GM12891 (cell line): Measurements from ENCODE around the gene GMPPB.

Experiments used
- DNase-seq: peaks from one replicate; pipeline ENCODE4 v3.0.0; 2011; ENCODE audit warnings: low spot score; ENCODE audit not compliant: insufficient read length
- FAIRE-seq: peaks from 2 replicates; lab custom pipeline; 2011; peaks lifted over from hg19 to GRCh38; lab: Jason Lieb, UNC
- PAX5 ChIP-seq: IDR thresholded peaks from 2 replicates; pipeline ENCODE4 v1.6.1; 2011; ENCODE audit warnings: low read length, moderate library complexity, mild to moderate bottlenecking; ENCODE audit not compliant: insufficient read depth, severe bottlenecking
- POLR2A ChIP-seq: IDR thresholded peaks from 2 replicates; pipeline ENCODE4 v1.6.1; 2011; ENCODE audit warnings: low read depth, low read length, control low read depth
- POLR2AphosphoS5 ChIP-seq: IDR thresholded peaks from 2 replicates; pipeline ENCODE4 v1.6.1; 2011; ENCODE audit warnings: low read depth, low read length, control low read depth
- POU2F2 ChIP-seq: IDR thresholded peaks from 2 replicates; pipeline ENCODE4 v1.6.1; 2011; ENCODE audit warnings: low read depth, mild to moderate bottlenecking, control low read depth, low read length, moderate library complexity
- SPI1 ChIP-seq: IDR thresholded peaks from 2 replicates; pipeline ENCODE4 v1.6.1; 2011; ENCODE audit warnings: low read depth, low read length, control low read depth
- TAF1 ChIP-seq: IDR thresholded peaks from 2 replicates; pipeline ENCODE4 v1.6.1; 2011; ENCODE audit warnings: low read depth, low read length, control low read depth

Gene GMPPB

DNA sequence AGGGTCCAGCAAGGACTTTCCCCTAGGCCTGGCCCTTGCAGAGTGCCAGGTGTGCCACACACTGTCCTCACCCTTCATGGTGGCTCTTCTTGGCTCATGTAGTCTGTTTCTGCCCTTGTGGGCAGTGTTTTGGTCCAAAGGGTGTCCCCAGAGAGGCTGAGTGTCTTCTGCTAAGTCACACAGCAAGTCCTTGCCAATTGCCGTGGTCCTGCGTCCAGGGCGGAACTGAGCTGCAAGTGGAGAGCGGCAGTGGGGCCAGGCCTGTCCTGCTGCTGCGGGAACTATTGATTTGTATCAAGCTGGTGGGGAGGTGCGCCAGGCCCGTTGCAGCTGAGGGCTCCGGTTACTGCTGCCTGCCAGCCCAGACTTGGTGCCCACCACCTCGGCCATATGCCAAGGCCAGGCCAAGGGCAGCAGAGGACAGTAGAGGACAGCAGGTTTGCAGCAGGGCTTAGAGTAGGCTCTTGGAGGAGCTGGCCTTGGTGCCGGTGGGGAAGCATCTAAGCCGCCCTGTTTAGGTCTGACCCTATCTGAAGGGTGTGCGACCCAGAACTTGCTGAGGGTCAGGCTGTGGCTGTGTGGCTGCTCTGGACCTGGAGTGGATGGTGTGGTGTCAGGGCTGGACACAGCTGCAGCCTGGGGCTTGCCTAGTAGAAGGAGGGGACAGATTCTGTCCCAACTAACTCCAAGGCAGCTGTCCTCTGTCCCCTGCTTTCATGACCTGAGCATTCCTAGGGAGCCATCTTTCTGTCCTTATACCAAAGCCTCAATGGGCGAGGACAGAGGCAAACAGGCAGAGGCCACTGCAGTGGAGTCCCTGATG is 8.8 kb downstream of the GMPPB start:
- no peak for TF ChIP-seq POLR2AphosphoS5
- TF ChIP-seq POLR2A: no peak
- no peak for TF ChIP-seq PAX5
- TF ChIP-seq POU2F2: no peak
- no peak for TF ChIP-seq TAF1
- TF ChIP-seq SPI1: no peak
- FAIRE-seq (no peak), DNase-seq (no peak)

DNA sequence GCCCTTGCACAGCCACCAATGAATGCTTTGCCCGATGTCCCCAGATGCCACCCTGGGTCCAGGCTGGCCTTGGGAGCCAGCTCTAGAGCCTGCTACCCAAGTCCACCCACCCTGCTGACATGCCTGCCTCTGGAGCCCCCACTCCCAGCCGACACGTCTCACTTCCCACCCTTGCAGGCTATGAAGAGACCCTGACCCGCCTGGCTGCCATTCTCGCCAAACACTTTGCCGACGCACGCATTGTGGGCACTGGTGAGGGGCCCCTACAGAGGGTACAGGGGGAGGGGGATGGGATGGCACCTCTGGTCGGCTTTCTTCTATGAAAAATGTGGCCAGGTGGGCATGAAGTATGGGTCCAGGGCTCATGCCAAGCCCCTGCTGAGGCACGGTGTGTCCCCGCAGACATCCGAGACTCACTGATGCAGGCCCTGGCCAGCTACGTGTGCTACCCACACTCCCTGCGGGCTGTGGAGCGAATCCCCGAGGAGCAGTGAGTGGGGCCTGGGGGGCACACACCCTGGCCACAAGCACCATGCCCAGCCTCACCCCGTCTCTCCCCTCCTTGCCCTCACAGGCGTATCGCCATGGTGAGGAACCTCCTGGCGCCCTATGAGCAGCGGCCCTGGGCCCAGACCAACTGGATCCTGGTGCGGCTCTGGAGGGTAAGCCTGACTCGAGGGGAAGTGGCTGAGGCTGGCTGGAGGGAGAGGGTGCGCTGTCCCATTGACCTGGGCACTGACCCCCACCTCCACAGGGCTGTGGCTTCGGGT is 10.2 kb downstream of the GMPPB start:
- no peak for TF ChIP-seq SPI1
- no peak for TF ChIP-seq POU2F2
- no peak for FAIRE-seq
- DNase-seq: no peak

DNA sequence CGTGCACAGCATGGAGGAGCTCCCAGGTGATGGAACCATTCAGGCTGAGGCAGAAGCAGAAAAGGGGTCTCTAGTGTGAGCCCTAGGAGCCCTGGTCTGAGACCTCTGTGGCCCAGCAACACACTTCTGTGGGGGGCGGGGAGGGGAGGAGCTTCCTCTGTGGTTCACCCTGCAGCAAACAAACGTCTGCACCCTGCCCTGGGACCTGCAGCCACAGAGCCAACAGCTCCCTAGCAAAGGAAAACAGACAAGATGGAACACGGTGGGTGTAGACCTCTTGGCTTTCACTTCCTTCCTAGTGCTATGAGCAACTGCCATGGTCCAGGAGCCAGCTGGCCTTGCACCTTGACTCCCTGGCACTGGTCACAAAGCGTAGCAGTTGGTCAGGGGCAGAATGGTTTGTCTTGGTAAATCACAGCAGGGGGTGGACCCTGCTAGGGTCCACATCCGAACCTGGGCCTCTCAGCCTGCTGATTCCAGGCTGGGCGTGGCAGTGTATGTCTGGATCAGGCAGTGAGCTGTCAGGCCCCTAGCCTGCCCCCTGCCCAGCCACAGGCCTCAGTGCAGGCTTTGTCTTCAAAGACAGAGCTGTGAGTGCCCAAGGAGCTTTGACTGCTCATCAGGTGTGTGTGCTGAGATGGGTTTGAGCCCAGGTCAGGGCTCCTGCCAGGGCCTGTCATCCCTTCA is 11.0 kb downstream of the GMPPB start:
- FAIRE-seq (peak; percentile 77), DNase-seq (no peak)
- TF ChIP-seq SPI1: peak; percentile 58
- no peak for TF ChIP-seq POLR2AphosphoS5
- no peak for TF ChIP-seq POU2F2

- DNase-seq (no peak), FAIRE-seq (no peak)
- no peak for TF ChIP-seq POLR2AphosphoS5
- no peak for TF ChIP-seq SPI1
- TF ChIP-seq POLR2A: no peak
- no peak for TF ChIP-seq TAF1
- TF ChIP-seq POU2F2: no peak
- no peak for TF ChIP-seq PAX5
These were observed 11.6 kb downstream of the GMPPB start for GRCh38 chr3:49712166-49712565.

DNA sequence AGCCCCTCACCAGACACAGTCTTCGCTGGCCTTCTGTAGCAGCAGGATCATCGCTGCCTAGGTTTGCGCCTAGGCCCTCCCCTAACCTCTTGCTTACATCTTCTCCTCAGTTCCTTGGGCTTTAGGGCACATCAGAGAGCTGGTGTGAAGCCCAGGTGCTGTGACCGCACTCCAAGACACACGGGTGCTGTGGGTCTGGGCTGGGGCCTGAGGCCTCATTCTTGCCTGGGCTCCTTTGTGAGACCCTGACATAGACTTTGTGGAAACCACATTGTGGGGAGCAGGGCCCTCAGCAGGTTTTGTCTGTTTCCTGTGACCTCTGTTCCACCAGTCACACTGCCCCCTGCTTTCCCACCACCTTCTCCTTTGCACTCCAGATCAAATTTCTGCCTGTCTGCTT is 12.3 kb downstream of the GMPPB start:
- no peak for TF ChIP-seq POU2F2
- TF ChIP-seq POLR2A: no peak
- TF ChIP-seq PAX5: no peak
- TF ChIP-seq POLR2AphosphoS5: no peak
- no peak for TF ChIP-seq SPI1
- TF ChIP-seq TAF1: no peak
- FAIRE-seq: no peak
- no peak for DNase-seq

DNA sequence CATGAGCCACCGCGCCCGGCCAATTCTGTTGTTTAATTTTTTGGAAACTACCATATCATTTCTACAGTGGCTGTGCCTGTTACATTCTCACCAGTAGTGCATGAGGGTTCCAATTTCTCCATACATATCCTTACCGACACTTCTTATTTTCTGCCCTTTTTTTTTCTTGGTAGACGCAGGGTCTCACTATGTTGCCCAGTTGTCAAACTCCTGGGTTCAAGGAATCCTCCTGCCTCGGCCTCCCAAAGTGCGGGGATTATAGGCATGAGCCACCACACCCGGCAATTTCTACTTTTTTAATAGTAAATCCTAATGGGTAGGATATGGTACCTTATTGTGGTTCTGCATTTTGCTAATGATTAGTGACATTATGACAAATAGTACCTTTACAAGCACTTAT is 13.9 kb downstream of the GMPPB start:
- FAIRE-seq: no peak
- TF ChIP-seq POU2F2 (no peak), PAX5 (no peak)
- no peak for DNase-seq

DNA sequence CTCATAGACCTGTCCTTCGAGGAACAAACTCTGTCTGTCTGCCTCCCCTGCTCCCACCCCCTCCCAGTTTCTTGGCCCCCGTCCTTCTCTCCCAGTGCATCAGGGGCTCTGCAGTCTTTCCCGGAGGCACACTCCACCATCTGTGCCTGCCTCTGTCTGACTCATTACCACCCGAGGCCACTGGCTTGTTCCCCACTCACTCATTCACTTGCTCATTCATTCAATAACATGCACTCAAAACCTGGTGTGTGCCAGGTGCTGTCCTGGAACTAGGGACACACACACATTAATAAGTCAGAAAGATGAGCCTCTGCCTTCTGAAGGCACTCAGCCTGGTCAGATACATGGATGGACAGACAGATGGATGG is 16.7 kb downstream of the GMPPB start:
- TF ChIP-seq SPI1: no peak
- no peak for TF ChIP-seq PAX5
- no peak for TF ChIP-seq POU2F2
- no peak for TF ChIP-seq POLR2AphosphoS5
- TF ChIP-seq TAF1: no peak
- no peak for TF ChIP-seq POLR2A
- DNase-seq (no peak), FAIRE-seq (no peak)

- TF ChIP-seq PAX5: no peak
- no peak for TF ChIP-seq POU2F2
- TF ChIP-seq TAF1: no peak
- no peak for TF ChIP-seq POLR2A
- no peak for TF ChIP-seq SPI1
- TF ChIP-seq POLR2AphosphoS5: no peak
- FAIRE-seq (no peak), DNase-seq (no peak)
These were observed 17.2 kb downstream of the GMPPB start for GRCh38 chr3:49706456-49707112.

DNA sequence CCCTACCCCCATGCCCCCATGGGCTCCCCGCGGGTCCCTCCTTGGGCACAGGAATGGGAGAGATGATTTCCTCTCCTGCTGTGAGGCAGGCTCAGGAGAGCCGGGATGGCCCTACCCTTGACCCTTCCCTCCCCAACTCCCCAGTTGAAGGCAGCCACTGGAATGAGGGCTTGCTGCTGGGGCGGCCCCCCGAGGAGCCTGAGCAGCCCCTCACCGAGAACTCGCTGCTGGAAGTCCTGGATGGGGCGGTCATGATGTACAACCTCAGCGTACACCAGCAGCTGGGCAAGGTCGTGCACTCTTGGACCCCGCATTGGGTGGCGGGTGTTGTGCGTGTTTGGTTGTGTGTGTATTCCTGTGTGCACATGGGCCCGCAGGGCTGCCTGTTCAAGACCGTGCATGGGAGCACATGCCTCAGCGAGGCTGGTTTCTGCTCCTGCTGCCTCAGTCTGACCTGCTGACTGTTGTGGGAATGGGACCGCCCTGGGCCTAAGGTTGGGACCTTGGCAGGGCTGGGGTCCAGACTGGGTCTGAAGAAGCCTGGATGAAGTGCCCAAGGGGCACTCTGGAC is 18.3 kb downstream of the GMPPB start:
- DNase-seq: no peak
- no peak for FAIRE-seq
- TF ChIP-seq POLR2AphosphoS5 (no peak), PAX5 (no peak), SPI1 (no peak), POU2F2 (no peak), POLR2A (no peak), TAF1 (no peak)
